Measurements from ENCODE around the gene OR6K3. TPM values are rescaled to one million over a fixed set of nuclear protein-coding genes. Genes with fewer than 3 reads are reported as not detected.

Gene OR6K3
- total and polyA plus RNA-seq, 2 of the 8 experiments (the other 6 are each of a cell fraction or from before 2014, with no cell fraction given): not detected

- CTCF ChIA-PET (ENCODE audit: partially characterized antibody): interaction anchor here (1.8 kb wide), 1 partner anchor 9 kb away, joined by 5 read pairs; no protein-coding TSS in a partner anchor
- H3K36me3 ChIP-seq (ENCODE audit: control insufficient read depth in 2 of 4, insufficient read depth in 4 of 4, low read length in 3 of 4): no peaks in the 10 kb centered on the region
- no peak overlapping the region for H3K56ac ChIP-seq (replicated peaks; ENCODE audit: insufficient read length, low read depth, low read length)
- DNase-seq (ENCODE audit: low read depth in 1 of 2, low spot score in 2 of 2) (no peak), FAIRE-seq (no peak)
- H3K79me2 ChIP-seq (ENCODE audit: control insufficient read depth in 1 of 2, insufficient read depth in 2 of 2, low read length in 2 of 2): no peaks in the 10 kb centered on the region
- H3K27ac ChIP-seq (ENCODE audit: low read depth, low read length): no peak overlapping the region
- TF ChIP-seq EP300 (IDR thresholded peaks at IDR 0.05; ENCODE audit: borderline replicate concordance in 1 of 2, low read depth in 2 of 2, low read length in 2 of 2): no peak
- TF ChIP-seq, protein P1, sequence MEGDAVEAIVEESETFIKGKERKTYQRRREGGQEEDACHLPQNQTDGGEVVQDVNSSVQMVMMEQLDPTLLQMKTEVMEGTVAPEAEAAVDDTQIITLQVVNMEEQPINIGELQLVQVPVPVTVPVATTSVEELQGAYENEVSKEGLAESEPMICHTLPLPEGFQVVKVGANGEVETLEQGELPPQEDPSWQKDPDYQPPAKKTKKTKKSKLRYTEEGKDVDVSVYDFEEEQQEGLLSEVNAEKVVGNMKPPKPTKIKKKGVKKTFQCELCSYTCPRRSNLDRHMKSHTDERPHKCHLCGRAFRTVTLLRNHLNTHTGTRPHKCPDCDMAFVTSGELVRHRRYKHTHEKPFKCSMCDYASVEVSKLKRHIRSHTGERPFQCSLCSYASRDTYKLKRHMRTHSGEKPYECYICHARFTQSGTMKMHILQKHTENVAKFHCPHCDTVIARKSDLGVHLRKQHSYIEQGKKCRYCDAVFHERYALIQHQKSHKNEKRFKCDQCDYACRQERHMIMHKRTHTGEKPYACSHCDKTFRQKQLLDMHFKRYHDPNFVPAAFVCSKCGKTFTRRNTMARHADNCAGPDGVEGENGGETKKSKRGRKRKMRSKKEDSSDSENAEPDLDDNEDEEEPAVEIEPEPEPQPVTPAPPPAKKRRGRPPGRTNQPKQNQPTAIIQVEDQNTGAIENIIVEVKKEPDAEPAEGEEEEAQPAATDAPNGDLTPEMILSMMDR (IDR thresholded peaks at IDR 0.05; ENCODE audit: control extremely low read depth in 1 of 3, insufficient read depth in 1 of 3, low read depth in 1 of 3, low read length in 3 of 3): no peak
- no peak overlapping the region for H2BK15ac ChIP-seq (ENCODE audit: low read length)
- H4K91ac ChIP-seq (replicated peaks; ENCODE audit: insufficient read length, low read length): no peak overlapping the region
- POLR2A ChIA-PET (ENCODE audit: partially characterized antibody): no interaction called here
- H3K79me1 ChIP-seq (ENCODE audit: low read depth, low read length): no peaks in the 10 kb centered on the region
- no peak overlapping the region for H4K8ac ChIP-seq (ENCODE audit: extremely low read depth, insufficient read depth, low read length)
- no peak overlapping the region for H3K4me3 ChIP-seq (ENCODE audit: extremely low read depth in 1 of 4, insufficient read depth in 2 of 4, low read depth in 3 of 4, low read length in 4 of 4)
- WGBS, 2 experiments (ENCODE audit: extremely low coverage in 1 of 2, insufficient coverage in 1 of 2, insufficient read length in 1 of 2, insufficient replicate concordance in 2 of 2, low coverage in 1 of 2, low lambda C conversion rate in 2 of 2, missing lambda C conversion rate in 1 of 2): 91% methylated on average over 2 of the region's 2 CpGs; no CpG with 5 or more reads in 1 of the 2 experiments
- H4K5ac ChIP-seq (ENCODE audit: insufficient read length, low read depth, low read length): no peak overlapping the region
- H2BK20ac ChIP-seq (ENCODE audit: low read length): no peak overlapping the region
- H3K14ac ChIP-seq (ENCODE audit: insufficient read length): no peak overlapping the region
- H2BK5ac ChIP-seq (ENCODE audit: low read depth, low read length): no peak overlapping the region
- H3K4me1 ChIP-seq (replicated peaks in 1 of 4; ENCODE audit: control insufficient read depth in 3 of 4, insufficient read depth in 4 of 4, low read length in 3 of 4): no peaks in the 10 kb centered on the region
- H2AFZ ChIP-seq (ENCODE audit: low read length): no peak overlapping the region
- no peak overlapping the region for H2BK120ac ChIP-seq (replicated peaks; ENCODE audit: low read depth, low read length)
- H3K4ac ChIP-seq (replicated peaks; ENCODE audit: insufficient read length, low read depth, low read length): no peak overlapping the region
- no peaks in the 10 kb centered on the region for H3K27me3 ChIP-seq (replicated peaks in 1 of 4; ENCODE audit: control insufficient read depth in 3 of 4, extremely low read depth in 1 of 4, insufficient read depth in 3 of 4, low read length in 3 of 4)
- no peak overlapping the region for H3K23ac ChIP-seq (ENCODE audit: insufficient read length)
- no peak overlapping the region for H3K4me2 ChIP-seq (ENCODE audit: insufficient read depth in 1 of 2, low read depth in 2 of 2, low read length in 2 of 2)
- H4K20me1 ChIP-seq (replicated peaks in 1 of 2; ENCODE audit: control insufficient read depth in 1 of 2, insufficient read depth in 2 of 2, low read length in 2 of 2): no peaks in the 10 kb centered on the region
- H2BK12ac ChIP-seq (ENCODE audit: low read depth, low read length): no peak overlapping the region
- H3K23me2 ChIP-seq (ENCODE audit: low read depth, low read length): no peaks in the 10 kb centered on the region
- no peak overlapping the region for H2AK5ac ChIP-seq (ENCODE audit: low read depth, low read length)
- H3K18ac ChIP-seq (ENCODE audit: extremely low read depth, low read length): no peak overlapping the region
- H3K9me3 ChIP-seq (ENCODE audit: insufficient read depth in 2 of 2, low read depth in 1 of 2, low read length in 1 of 2): no peaks in the 10 kb centered on the region
- H3K9ac ChIP-seq (replicated peaks in 1 of 4; ENCODE audit: extremely low read depth in 1 of 4, low read depth in 3 of 4, low read length in 3 of 4): no peak overlapping the region
These were observed 25.9 kb downstream of the OR6K3 start for GRCh38 chr1:158694596-158694995.
